ENCODE measurements around the gene PCNT.

The PCNT gene

GRCh38 chr21:46323710-46324389 lies at the start of gene PCNT, which contains the start of gene C21orf58:
TSS of gene PCNT (plus strand) at chr21:46324156. CDS start at chr21:46324229, 73 bp downstream.
TSS of gene C21orf58 (minus strand) at chr21:46323870. CDS start at chr21:46322738, 1,132 bp downstream.
- peak; percentile 97 for DNase-seq (ENCODE audit: low read depth)

- no peak for DNase-seq (ENCODE audit: low read depth)
Measured at GRCh38 chr21:46274797-46275390, 49.1 kb upstream of the PCNT start.

GRCh38 chr21:46284077-46284644 lies 39.8 kb upstream of the PCNT start:
- DNase-seq (ENCODE audit: low read depth), result no peak

GRCh38 chr21:46284733-46285132 lies 39.2 kb upstream of the PCNT start:
- DNase-seq (ENCODE audit: low read depth), result no peak

GRCh38 chr21:46285206-46285661 lies 38.7 kb upstream of the PCNT start, which contains the start of gene MCM3AP:
TSS of gene MCM3AP (minus strand) at chr21:46285611. CDS start at chr21:46285286, 325 bp downstream.
- DNase-seq (ENCODE audit: low read depth), result no peak

- peak; percentile 83 for DNase-seq (ENCODE audit: low read depth)
Measured at GRCh38 chr21:46285761-46286647, 38.0 kb upstream of the PCNT start, which contains the start of gene YBEY. TSS of gene YBEY (plus strand) at chr21:46286342. CDS start at chr21:46286914, 572 bp downstream.

- no peak for DNase-seq (ENCODE audit: low read depth)
Measured at GRCh38 chr21:46286648-46287002, 37.3 kb upstream of the PCNT start.

- DNase-seq (ENCODE audit: low read depth), result no peak
Measured at GRCh38 chr21:46287541-46287940, 36.4 kb upstream of the PCNT start.

GRCh38 chr21:46289655-46290179 lies 34.2 kb upstream of the PCNT start:
- no peak for DNase-seq (ENCODE audit: low read depth)

- no peak for DNase-seq (ENCODE audit: low read depth)
Measured at GRCh38 chr21:46291561-46291960, 32.4 kb upstream of the PCNT start.

GRCh38 chr21:46294647-46295176 lies 29.2 kb upstream of the PCNT start:
- no peak for DNase-seq (ENCODE audit: low read depth)

GRCh38 chr21:46295177-46295770 lies 28.7 kb upstream of the PCNT start:
- DNase-seq (ENCODE audit: low read depth), result no peak

GRCh38 chr21:46295996-46296752 lies 27.8 kb upstream of the PCNT start:
- DNase-seq (ENCODE audit: low read depth), result peak; percentile 28

- DNase-seq (ENCODE audit: low read depth), result no peak
Measured at GRCh38 chr21:46297338-46298271, 26.4 kb upstream of the PCNT start.

GRCh38 chr21:46299167-46299566 lies 24.8 kb upstream of the PCNT start:
- no peak for DNase-seq (ENCODE audit: low read depth)

GRCh38 chr21:46301759-46302158 lies 22.2 kb upstream of the PCNT start:
- DNase-seq (ENCODE audit: low read depth), result no peak

GRCh38 chr21:46304437-46304836 lies 19.5 kb upstream of the PCNT start:
- DNase-seq (ENCODE audit: low read depth), result no peak

GRCh38 chr21:46304955-46305354 lies 19.0 kb upstream of the PCNT start:
- no peak for DNase-seq (ENCODE audit: low read depth)

- no peak for DNase-seq (ENCODE audit: low read depth)
Measured at GRCh38 chr21:46307625-46308024, 16.3 kb upstream of the PCNT start.
